HAP-1 (cell line): ENCODE data around the gene FN3KRP.

Experiments
- DNase-seq, 2 experiments: peaks; one replicate each; pipeline ENCODE4 v3.0.0-alpha.2; 2016 to 2020; ENCODE audit warnings: low spot score in 2 of 2
- H3K27me3 ChIP-seq: fragments of 250-450 bp; sonication (Bioruptor Pico); 2 replicates; pipeline ENCODE4 v1.5.1; 2020; ENCODE audit warnings: low read depth, mild to moderate bottlenecking, moderate library complexity
- H3K36me3 ChIP-seq: fragments of 250-450 bp; sonication (Bioruptor Pico); replicated peaks from 2 replicates; pipeline ENCODE4 v1.5.1; 2020; ENCODE audit warnings: mild to moderate bottlenecking
- H3K4me1 ChIP-seq: fragments of 250-450 bp; sonication (Bioruptor Pico); 2 replicates; pipeline ENCODE4 v1.5.1; 2020; ENCODE audit warnings: mild to moderate bottlenecking
- H3K4me3 ChIP-seq: fragments of 250-450 bp; sonication (Bioruptor Pico); 2 replicates; pipeline ENCODE4 v1.5.1; 2020; ENCODE audit warnings: mild to moderate bottlenecking, moderate library complexity
- H3K9me3 ChIP-seq: fragments of 250-450 bp; sonication (Bioruptor Pico); 2 replicates; pipeline ENCODE4 v1.5.1; 2020; ENCODE audit warnings: mild to moderate bottlenecking, moderate library complexity
- in situ Hi-C: fragments of 300-500 bp; cut with MboI; formaldehyde crosslinking; loops from 3 replicates; pipeline ENCODE4 v1.14.3; 2020; ENCODE audit warnings: low sequenced_read_pairs, inconsistent platforms, mixed read lengths

The FN3KRP gene

DNA sequence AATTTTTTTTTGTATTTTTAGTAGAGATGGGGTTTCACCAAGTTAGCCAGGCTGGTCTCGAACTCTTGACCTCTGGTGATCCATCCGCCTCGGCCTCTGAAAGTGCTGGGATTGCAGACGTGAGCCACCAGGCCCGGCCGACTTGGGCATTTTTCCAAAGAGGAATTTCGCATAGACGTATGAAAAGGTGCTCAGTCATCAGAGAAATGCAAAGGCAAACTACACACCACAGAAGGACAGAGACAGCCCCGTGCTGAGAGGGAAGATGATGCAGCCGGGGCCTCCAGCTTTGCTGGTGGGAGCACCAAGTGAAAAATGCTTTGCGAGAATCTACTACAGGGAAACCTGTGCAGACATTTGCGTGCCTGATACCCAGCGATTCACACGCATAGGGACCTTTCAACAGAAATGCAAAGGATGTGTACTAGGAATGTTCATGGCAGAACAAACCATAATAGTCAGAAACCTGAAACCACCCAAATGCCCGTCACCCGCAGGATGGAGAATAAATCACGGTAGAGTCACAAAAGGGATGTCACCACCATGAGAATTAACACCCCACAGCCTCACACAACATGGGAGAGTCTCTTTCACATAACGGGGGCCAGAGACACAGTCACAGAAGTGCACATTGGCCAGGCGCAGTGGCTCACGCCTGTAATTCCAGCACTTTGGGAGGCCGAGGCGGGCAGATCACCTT lies 23.2 kb upstream of the FN3KRP start:
- Histone ChIP-seq H3K9me3 (peaks cover 5% of the 10 kb centered on the region), H3K4me3 (no peak overlapping the region), H3K36me3 (no peaks in the 10 kb centered on the region), H3K27me3 (no peaks in the 10 kb centered on the region), H3K4me1 (peaks cover 7% of the 10 kb centered on the region)
- in situ Hi-C loops: no loop called here
- DNase-seq: no peak

DNA sequence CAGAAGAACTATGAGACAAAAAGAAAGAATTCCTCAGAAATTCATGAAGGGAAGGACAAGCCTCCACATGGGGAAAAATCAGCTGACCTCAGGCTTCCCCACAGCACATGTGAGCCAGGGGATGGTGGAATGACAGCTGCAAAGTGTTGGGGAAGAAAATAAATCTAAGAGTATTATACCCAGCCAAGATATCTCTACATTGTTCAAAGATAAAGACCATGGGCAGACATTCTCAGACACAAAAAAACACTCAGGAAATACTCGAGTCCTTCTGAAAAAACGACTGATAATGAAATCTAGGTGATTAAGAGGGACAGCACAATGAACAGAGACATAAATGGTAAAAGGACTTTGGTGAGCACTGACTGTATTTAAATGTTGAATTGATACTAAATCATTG lies 21.9 kb upstream of the FN3KRP start:
- peaks cover 5% of the 10 kb centered on the region for H3K9me3 ChIP-seq
- in situ Hi-C loops: no loop called here
- H3K36me3 ChIP-seq: no peaks in the 10 kb centered on the region
- H3K4me3 ChIP-seq: no peak overlapping the region
- H3K27me3 ChIP-seq: no peaks in the 10 kb centered on the region
- DNase-seq: no peak
- H3K4me1 ChIP-seq: peaks cover 7% of the 10 kb centered on the region

DNA sequence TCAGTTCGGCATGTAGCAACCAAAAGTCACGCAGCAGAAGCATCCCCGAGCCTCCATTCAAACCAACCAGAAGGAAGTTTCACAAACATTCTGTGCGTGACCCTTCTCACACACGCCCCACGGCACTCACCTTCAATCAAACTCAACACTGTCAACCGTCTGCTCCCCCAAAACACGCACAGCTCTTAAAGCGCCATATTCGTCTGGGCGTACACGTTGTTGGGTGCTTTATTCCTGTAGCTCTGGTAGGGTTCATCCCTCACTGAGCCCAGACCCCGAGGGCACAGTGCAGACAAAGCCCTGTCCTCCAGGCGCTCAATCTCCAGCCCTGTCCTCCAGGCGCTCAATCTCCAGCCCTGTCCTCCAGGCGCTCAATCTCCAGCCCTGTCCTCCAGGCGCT lies 20.2 kb upstream of the FN3KRP start:
- in situ Hi-C loops: no loop called here
- H3K4me1 ChIP-seq: peaks cover 5% of the 10 kb centered on the region
- H3K4me3 ChIP-seq: no peak overlapping the region
- H3K9me3 ChIP-seq: peaks cover 5% of the 10 kb centered on the region
- DNase-seq: no peak
- H3K36me3 ChIP-seq: no peaks in the 10 kb centered on the region
- no peaks in the 10 kb centered on the region for H3K27me3 ChIP-seq

DNA sequence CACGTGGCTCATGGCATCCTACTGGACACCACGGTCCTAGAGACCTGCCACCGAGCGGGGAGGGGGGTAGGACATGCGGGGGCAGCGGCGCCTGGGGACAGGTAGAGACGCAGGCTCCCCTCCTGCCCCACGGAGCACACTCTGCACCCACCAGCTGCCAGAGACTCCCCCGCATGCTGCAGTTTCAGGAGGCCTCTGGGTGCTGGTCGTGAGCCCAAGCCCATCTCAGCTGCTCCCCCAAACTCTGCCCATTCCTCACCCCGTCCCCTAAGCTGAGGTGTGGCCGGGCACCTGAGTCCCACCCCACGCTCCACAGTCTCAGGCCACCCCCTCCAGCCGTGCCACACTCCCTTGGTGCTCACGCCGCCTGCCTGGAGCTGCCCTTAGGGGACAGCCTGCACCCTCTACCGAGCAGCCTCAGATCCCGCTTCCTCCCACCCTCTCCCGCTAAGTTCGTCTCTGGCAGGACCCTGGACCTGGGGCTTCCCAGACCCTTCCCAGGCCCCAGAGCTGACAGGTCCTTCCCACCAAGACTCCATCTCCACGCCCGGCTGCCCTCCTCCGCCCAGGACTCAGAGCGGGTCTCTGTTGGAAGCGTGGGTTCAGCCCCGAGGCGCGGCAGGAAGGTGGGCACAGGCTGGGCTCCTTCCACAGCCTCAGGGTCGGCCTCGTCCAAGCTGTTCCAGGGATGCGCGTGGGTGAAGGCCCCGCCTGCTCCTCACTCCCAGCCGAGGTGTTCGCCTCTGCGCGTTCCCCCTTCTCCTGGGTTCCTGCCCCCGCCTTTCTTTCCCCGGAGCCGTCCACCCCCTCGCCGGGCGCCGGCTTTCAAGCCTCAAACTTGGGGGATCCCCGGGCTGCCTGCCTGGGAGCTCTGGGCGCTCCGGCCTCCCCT lies 19.3 kb upstream of the FN3KRP start:
- Histone ChIP-seq H3K27me3 (no peaks in the 10 kb centered on the region), H3K4me1 (no peaks in the 10 kb centered on the region), H3K36me3 (no peaks in the 10 kb centered on the region), H3K4me3 (peak overlapping the region; percentile 46), H3K9me3 (peaks cover 5% of the 10 kb centered on the region)
- in situ Hi-C loops: no loop called here
- peak in 1 of 2 experiments; percentile 31 for DNase-seq

DNA sequence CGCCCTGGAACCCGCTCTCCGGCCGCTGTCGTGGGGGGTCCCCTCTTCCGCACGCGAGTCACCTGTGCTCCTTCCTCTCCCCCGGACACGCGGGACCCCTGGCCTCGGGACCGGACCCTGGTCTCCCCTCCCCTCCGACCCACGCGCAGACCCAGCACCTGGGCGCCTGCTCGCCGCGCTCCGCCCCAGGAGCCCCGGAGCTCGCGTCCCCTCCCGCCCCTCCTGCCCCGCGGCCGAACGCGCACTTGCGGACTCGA lies 18.8 kb upstream of the FN3KRP start:
- Histone ChIP-seq H3K27me3 (no peaks in the 10 kb centered on the region), H3K4me3 (peak overlapping the region; percentile 46)

DNA sequence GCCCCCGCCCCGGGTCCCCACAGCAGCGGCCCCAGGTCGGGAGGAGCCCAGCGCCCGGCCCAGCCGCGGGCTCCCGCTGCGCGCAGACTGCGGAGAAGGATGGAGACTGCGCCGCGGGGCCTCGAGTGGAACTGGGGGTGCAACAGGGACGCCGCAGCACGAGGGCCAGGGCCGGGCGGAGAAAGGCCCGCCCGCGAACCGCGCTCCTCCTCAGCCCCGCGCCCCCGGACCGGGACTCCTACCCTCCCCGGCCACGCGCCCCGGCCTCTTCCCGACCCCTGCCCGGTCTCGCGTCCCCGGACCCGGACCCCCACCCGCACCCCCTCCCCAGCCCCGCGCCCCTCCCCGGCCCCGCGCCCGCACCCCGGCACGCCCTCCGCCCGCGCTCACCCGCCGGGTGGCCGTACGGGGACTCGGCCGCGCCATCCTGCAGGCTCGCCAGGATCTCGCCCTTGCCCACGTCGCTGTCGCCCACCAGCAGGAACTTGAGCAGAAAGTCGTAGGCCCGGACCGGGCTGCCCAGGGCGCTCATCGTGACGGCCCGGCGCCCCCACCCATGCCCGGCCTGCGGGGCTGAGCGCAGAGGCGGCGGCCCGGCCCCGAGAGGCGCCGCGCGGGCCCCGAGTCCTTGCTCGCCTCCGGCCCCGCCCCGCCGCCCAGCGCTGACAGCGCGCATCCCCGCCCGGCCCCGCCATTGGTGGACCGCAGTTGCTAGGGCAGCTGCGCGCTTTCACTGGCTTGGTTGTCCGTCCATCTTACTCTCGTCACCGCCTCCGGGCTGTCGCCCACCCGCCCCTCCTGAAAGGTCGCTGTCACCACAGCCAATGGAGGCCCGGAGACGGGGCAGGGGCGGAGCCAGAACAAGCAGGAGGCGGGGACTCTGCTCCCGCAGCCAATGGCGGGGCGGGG lies 18.2 kb upstream of the FN3KRP start, which contains the start of gene RAB40B:
Gene RAB40B, minus strand, starts transcription at position 634 of the 909 bp plus-strand sequence. Its CDS starts 102 bp downstream, at position 532.
- no peaks in the 10 kb centered on the region for H3K4me1 ChIP-seq
- no peaks in the 10 kb centered on the region for H3K36me3 ChIP-seq
- DNase-seq: peak; percentile 95 to 100
- peak within 1 kb of the TSS; percentile 55 for H3K4me3 ChIP-seq
- peaks cover 5% of the 10 kb centered on the region for H3K9me3 ChIP-seq
- in situ Hi-C loops: no loop called here
- H3K27me3 ChIP-seq: no peaks in the 10 kb centered on the region

More for the DNA sequence above, 18.8 kb upstream of the FN3KRP start:
- H3K4me1 ChIP-seq: no peaks in the 10 kb centered on the region
- no peaks in the 10 kb centered on the region for H3K36me3 ChIP-seq
- in situ Hi-C loops: no loop called here
- peaks cover 5% of the 10 kb centered on the region for H3K9me3 ChIP-seq
- no peak for DNase-seq

DNA sequence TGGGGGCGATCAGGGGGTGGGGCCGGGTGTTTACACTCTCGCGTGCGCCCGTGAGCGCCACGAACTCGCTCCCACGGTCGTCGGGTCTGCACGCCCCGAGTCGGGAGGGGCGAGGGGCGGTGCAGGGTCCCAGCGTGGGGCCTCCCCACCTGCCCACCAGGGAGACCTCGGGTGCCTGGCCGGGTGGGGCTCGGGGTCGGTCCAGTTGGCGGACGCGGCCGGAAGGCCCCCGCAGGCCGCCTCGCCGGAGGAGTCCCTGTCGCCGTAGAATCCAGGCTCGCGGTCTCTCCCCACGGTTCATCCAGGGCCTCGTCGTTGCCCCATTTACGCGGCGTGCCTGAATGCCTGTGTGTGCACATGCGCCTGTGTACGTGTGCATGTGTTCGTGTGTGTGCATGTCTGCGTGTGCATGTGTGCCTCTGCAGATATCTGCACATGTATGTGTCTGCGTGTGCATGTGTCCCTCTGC lies 17.5 kb upstream of the FN3KRP start:
- H3K27me3 ChIP-seq: no peaks in the 10 kb centered on the region
- H3K36me3 ChIP-seq: no peaks in the 10 kb centered on the region
- H3K4me3 ChIP-seq: peak overlapping the region; percentile 55
- in situ Hi-C loops: no loop called here
- peaks cover 5% of the 10 kb centered on the region for H3K9me3 ChIP-seq
- H3K4me1 ChIP-seq: no peaks in the 10 kb centered on the region
- DNase-seq: no peak

DNA sequence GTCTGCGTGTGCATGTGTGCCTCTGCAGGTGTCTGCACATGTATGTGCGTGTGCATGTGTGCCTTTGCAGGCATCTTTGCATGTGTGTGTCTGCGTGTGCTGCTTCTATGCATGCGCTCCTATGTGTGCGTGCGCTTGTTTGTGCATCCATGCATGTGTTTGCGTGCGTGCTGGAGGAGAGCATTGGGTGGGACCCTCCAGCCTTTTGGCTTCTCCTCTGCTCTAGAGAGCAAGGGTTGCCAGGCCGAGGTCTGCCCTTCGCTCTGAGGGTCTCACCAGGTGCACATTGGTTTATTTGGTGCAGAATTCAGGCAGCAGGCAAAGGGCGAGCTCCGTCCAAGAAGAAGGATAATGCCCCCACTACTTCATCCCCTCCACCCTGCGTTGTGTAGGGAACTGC lies 17.0 kb upstream of the FN3KRP start:
- no peaks in the 10 kb centered on the region for H3K4me1 ChIP-seq
- no peak for DNase-seq
- H3K36me3 ChIP-seq: no peaks in the 10 kb centered on the region
- H3K9me3 ChIP-seq: peaks cover 4% of the 10 kb centered on the region
- in situ Hi-C loops: no loop called here
- H3K4me3 ChIP-seq: no peak overlapping the region
- H3K27me3 ChIP-seq: no peaks in the 10 kb centered on the region

DNA sequence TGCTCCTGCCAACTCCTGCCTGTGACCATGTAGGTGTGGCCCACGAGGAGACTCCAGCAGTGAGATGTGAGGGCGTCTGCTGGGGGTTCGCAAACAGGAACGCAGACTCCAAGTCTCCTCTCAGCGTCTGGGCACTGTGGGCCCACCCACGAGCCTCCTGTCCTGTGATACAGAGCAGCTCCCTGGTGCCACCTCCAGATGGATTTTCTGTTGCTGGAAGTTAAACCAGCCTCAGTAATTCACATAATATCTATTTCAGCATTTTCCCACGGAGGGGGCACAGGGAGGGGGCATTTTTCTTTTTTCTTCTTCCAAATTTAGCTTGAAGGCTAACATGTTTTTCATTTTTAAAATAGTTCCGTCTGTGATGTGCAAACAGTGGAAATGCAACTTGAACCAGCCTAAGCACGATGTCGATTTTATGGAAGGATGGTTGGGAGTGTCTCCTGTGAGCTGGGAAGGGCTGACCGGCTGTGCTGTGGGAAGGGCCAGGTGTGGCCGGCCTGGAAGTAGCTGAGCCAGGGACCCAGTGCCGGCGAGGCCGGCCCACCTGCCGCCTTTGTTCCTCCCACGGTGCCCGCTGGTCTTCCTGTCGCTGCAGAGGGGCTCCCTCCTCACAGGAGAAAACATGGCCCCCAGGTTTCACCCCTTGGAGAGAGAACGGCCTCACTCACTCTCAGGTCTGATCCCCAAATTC lies 14.1 kb upstream of the FN3KRP start:
- Histone ChIP-seq H3K4me1 (no peaks in the 10 kb centered on the region), H3K27me3 (no peaks in the 10 kb centered on the region), H3K9me3 (no peaks in the 10 kb centered on the region), H3K36me3 (no peaks in the 10 kb centered on the region), H3K4me3 (no peak overlapping the region)
- in situ Hi-C loops: no loop called here
- no peak for DNase-seq

DNA sequence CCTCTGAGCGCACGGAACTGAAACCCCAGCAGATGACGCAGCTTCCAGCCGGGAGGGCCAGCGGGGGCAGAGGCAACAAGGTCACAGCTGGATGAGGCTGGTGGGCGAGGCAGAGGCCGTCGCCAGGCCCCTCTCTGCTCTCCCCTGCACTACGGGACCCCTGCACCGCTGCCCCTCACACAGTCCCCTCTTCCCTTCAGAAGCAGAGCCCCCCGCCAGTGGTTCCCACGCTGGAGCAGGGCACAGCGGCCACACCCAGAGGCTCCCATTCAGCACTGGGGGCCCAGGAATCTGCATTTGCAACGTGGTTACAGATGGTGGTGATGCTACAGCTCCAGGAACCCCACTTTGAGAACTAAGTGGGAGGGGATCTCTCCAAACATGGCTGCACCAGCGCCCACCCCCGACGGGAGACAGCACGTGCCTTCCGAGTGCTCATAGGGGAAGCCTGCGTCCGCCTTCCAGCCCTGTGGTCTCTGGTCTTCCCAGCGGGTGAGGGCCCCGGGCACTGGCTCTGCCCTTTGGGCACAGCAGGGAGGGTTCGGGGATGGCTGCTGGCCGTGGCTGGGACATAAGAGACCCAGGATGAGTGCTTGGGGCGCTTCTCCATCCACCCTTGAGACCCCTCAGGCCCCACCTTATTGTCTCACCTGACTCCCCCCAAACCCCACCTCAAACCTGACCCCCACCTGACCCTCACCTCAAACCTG lies 13.3 kb upstream of the FN3KRP start:
- no peak for DNase-seq
- Histone ChIP-seq H3K4me3 (no peak overlapping the region), H3K9me3 (no peaks in the 10 kb centered on the region), H3K36me3 (no peaks in the 10 kb centered on the region), H3K27me3 (no peaks in the 10 kb centered on the region), H3K4me1 (no peaks in the 10 kb centered on the region)
- in situ Hi-C loops: no loop called here

DNA sequence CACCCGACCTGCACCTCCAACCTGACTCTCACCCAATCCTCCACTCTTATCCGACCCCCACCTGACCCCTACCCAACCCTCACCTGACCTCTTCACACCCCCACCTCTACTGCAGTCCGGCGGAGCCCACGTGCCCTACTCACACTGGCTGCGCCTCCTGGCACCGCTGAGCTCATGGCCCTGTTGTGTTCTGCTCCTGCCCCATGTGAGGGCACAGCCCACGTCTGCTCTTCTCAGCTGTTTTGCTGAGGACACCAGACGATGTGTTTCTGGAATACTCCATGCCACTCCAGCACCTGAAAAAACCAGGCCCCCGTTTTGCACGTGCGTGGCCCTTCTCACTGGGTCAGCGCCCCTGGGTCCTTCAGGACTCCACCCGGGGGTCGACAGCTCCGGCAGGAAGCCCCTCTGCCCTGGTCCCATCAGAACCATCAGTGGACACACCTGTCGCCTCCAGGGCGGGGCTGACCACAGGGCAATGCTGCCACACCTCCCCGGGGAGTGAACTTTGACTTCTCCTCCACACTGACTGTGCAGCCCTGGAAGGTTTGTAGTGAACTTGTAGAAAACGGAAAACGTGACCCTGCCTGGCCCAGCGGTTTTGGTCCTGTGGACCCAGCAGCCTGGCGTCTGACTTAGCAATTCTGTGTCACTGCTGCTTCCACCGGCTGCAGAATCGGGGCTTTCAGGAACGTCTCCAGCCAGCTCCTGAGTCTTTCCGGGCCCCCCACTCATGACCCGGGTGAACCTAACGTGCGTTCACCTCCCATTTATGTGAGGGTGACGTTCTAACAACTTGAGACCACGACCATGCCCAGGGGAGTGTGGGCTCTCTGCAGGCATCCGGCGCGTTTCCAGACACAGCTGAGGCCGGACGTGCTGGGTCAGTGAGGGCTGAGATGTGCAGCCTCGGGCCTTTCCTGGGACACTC lies 12.3 kb upstream of the FN3KRP start:
- Histone ChIP-seq H3K9me3 (no peaks in the 10 kb centered on the region), H3K4me3 (no peak overlapping the region), H3K4me1 (no peaks in the 10 kb centered on the region), H3K27me3 (no peaks in the 10 kb centered on the region), H3K36me3 (no peaks in the 10 kb centered on the region)
- no peak for DNase-seq
- in situ Hi-C loops: no loop called here

DNA sequence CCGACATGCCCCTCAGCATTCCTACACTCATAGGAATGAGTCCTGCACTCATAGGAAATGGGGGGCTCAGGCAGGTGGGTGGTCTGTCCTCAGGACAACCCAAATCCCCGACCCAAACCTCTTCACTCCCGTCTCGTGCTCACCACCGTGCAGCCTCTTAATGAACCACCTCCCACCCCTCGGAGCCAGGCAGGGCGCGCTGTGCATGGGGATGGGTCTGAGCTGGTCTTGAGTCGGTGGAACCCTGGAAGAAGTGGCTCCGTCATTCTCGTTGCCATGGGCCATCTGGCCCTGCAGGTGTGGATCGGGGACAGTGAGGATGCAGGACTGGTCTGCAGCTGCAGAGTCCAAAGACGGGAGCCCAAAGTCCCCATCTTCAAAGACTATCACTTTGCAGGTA lies 11.6 kb upstream of the FN3KRP start:
- no peaks in the 10 kb centered on the region for H3K4me1 ChIP-seq
- in situ Hi-C loops: no loop called here

More for the DNA sequence above, 11.6 kb upstream of the FN3KRP start:
- H3K36me3 ChIP-seq: no peaks in the 10 kb centered on the region
- H3K9me3 ChIP-seq: no peaks in the 10 kb centered on the region
- no peaks in the 10 kb centered on the region for H3K27me3 ChIP-seq
- DNase-seq: no peak
- H3K4me3 ChIP-seq: no peak overlapping the region
